Stimulated activated CD4-positive, alpha-beta T cell treated with anti-CD3 and anti-CD28 coated beads, Interleukin-4, amount 100 ng/mL, for 48 hours (primary cell): ENCODE data around the gene CTRB2.
"Not testable (repeated sequence)": the region's sequence is repeated elsewhere in the genome, so short reads cannot be mapped to it uniquely, and the experiment has no call there.

ENCODE experiments used
- DNase-seq, 2 donors: peaks; one replicate each; pipeline ENCODE4 v3.0.0-alpha.2; 2020; ENCODE audit warnings: low read depth in 2 of 2

CTRB2 gene

GRCh38 chr16:75205961-75206748, 806 bp downstream of the CTRB2 start:
- not testable (repeated sequence) for DNase-seq

- not testable (repeated sequence) for DNase-seq
Observed at GRCh38 chr16:75205438-75205837, 1.5 kb downstream of the CTRB2 start.

- not testable (repeated sequence) for DNase-seq
Observed at GRCh38 chr16:75204905-75205304, 2.1 kb downstream of the CTRB2 start.

DNA sequence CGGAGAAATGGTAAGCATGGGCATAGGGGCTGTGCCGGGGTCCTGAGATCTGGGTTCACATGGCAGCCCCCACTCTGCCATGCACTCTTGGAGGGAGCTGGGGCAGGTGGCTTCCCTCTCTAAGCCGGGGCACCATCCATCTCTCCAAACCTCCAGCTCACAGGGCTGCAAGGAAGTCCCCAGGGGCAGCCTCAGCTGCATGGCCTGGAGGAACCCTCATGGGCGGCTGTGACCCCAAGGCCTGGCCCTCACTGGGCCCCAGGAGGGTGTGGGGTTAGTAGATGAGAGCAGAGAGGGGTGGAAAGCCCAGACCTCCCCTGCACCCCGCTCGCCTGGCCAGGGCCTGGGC, 2.6 kb downstream of the CTRB2 start:
- DNase-seq = no peak

DNA sequence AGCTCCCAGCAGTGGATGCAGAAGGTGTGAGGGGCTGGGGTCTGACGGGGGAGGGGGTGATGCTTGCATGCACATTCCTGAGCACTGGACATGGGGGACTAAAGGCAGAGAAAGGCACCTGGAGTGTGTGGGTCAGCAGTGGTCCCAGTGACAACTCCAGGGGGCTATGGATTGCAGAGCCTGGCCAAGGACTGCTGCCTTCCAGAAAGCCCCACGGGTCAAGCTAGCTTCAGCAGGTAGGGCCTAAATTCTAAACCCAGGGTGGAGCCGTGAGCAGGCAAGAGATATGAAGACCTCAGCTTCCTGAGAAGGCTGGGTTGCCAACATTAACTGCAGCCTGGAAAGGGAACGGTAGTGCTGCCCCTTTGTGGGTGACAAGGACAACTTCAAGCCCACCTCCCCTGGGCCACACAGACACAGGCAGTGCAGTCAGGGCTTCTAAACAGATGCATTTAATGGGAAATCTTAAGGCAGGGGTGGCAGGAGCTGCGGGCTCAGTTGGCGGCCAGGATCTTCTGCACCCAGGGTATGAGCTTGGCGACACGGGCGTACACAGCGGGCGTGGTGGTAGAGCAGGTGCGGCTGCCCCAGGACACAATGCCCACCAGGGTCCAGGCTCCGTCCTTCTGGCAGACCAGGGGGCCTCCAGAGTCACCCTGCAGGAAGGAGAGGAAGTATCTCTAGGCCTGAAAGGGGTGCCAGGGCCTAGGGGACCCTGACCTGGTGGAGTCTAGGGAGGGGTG, 3.1 kb downstream of the CTRB2 start:
- DNase-seq = no peak

DNA sequence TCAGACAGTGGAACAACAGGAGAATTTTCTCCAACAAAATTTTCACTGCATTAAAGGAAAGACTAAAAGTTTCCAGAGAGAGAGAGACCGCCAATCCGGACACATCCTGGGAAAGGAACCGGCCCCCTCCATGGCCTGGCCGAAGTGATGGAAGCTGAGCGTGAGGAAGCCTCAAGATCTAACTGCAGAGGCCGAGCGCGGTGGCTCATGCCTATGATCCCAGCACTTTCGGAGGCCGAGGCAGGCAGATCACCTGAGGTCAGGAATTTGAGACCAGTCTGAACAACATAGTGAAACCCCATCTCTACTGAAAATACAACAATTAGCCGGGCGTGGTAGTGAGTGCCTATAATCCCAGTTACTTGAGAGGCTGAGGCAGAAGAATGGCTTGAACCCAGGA, 3.9 kb downstream of the CTRB2 start:
- DNase-seq = no peak

GRCh38 chr16:75202069-75202590, 4.8 kb downstream of the CTRB2 start:
- no peak for DNase-seq

- no peak for DNase-seq
Observed at GRCh38 chr16:75198135-75198600, 8.8 kb downstream of the CTRB2 start.

GRCh38 chr16:75197522-75198134, 9.3 kb downstream of the CTRB2 start:
- DNase-seq = no peak

DNA sequence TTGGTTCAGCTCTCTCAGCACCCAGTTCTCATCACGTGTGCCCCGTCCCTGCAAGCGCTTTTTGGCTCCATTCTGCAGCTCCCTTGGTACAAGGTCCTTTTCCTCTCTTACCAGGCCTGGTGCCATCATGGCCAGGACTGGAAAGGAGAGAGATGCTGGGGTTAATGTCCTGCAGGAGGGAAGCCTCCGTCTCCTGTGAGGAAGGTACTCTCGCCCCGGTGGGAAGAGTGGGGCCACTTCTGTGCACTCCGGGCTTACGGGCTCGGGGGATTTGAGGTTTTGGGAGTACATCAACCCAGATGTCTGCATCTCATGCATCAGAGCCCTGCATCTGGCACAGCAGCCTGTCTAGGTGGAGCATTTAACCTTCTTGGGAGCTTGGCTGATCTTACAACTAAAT, 10.1 kb downstream of the CTRB2 start:
- DNase-seq = no peak

DNA sequence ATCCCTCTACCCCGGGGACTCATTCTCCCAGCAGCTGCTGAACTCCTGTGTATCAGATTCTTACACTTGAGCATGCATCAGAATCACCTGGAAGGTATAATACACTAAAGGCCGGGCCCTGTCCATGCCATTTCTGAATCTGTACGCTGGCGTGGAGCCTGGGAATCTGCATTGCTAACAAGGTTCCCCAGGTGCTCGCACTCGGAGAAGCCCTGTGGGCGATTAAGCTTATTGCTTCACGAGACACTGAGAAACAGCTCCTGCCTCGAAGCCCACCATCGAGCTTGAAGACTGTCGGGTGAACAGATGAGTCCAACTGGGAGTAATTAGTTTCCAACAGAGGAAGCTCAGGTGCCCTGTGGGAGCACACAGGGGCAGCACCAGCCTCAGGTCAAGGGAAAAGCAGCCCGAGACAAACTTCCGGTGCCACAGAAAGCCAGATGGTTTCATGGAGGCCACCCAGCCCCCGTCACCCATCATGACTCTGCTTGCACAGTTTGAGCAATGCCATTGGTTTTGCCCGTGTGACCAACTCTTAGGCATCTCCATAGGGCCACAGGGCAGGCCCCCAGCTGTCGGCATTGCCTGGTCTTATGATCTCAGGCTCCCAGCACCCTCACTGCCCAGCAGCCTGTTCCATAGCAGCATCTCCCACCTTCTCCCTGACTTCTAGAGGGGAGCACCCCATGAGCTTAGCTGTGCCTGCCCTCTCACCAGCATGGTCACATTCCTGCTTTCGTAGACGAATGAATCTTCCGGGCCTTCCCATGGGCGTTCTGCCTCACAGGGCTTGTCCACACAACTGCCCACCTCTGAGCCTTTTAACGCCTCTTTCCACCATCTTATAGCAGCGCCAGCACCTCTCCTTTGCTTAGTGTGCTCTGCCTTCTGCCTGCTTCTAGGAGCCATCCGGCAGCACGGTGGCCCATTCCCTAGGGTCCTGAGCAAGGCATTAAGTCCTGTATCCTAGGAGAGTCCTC, 10.9 kb downstream of the CTRB2 start:
- DNase-seq = no peak

DNA sequence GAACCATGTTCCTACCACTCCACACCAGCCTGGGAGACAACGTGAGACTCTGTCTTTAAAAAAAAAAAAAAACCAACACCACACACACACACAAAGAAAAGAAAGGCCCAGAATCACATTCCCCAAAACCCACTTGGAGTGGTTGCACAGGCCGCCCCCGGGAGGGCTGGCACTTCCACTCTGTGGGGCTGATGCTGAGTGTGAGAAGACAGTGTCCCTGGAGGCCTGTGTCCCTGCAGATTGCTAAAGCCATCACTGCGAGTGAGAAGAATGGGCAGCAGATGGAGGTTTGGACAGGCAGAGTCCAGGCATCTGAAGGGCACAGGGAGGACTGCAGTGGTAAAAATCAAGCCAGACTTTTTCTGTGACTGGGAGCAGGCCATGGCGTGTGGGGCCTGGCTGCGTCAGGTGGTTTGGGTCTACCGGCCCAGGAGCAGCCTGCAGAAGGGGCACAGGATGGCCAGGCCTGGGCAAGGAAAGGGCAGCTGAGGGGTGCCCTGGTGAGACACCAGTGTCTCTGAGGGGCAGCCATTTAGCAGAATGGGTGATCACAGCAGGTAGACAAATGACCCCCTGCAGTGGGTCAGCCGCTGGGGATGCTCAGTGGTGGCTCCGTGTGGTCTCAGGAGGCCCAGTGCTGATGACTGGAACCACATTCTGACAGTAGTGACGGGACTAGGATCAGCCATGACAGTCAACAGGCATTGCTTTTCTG, 13.1 kb downstream of the CTRB2 start:
- DNase-seq = no peak

DNA sequence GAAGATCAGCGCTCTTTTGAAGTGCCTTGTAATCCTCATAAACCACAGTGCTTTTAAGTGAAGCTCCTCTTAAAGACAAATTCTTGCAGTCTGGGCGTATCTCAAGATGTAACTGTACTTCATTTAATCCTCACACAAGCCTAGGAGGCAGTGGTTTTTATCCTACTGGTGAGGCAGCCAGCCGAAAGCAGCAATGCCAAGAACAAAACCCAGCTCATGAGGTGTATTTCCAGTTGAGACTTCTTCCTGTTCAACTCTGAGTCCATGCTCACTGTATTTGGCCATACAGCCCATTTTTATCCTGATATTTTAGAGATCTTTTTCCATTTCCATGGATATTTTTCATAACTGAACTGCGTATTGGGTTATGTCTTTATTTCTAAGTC, 13.7 kb downstream of the CTRB2 start:
- DNase-seq = no peak

- no peak for DNase-seq
Observed at GRCh38 chr16:75192606-75193264, 14.2 kb downstream of the CTRB2 start.

DNA sequence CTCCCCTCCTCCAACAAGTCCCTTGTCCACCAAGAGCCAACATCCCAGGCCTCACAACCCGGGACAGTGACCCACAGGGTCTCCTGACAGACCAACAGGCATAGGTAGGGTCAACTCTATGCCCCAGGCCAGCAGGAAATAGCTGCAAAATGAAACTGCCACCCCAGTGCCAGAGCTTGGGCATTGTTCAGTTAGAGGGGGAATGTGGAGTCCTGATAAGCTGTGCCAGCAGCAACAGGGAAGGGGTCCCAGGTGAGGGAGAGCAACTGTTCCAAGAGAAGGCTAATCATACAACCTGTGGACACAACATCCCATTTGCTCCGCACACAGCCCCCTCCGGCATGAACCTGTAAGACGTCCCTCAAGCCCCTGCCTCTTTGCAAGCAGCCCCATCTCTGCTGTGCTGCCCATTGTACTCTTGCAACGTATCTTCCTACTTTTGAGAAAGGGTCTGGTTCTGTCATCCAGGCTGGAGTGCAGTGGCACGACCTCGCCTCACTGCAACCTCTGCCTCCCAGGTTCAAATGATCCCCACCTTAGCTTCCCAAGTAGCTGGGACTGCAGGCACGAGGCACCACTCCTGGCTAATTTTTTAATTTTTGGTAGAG, 17.2 kb downstream of the CTRB2 start:
- no peak for DNase-seq

GRCh38 chr16:75188832-75189477, 18.0 kb downstream of the CTRB2 start:
- no peak for DNase-seq

DNA sequence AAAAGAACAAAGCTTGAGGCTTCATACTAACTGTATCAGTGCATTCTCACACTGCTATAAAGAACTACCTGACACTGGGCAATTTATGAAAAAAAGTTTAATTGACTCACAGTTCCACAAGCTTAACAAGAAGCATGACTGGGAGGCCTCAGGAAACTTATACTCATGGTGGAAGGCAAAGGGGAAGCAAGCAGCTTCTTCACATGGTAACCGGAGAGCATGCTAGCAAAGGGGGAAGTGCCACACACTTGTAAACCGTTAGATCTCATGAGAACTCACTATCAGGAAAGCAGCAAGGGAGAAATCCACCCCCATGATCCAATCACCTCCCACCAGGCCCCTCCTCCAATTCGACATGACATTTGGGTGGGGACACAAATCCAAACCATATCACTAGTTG, 25.3 kb downstream of the CTRB2 start:
- DNase-seq = no peak

GRCh38 chr16:75179208-75179607, 27.8 kb downstream of the CTRB2 start:
- no peak for DNase-seq

DNA sequence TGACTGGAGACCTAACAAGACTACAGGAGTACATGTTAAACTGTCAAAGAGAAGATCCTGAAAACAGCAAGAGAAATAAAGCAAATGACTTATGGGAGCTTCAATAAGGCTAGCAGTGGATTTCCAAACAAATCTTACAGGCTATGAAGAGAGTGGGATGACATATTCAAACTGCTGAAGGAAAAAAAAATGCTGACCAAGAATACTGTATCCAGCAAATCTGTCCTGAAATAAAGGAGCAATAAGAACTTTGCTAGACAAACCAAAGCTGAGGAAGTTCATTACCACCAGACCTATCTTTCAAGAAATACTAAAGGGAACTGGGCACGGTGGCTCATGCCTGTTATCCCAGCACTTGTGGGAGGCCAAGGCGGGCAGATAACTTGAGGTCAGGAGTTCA, 30.0 kb downstream of the CTRB2 start:
- DNase-seq = no peak
